Subcutaneous abdominal adipose tissue (tissue), 5 donors: ENCODE data around the gene RSPO3.
A peak's percentile ranks its signal among the peaks of the same experiment; 100 is the strongest.
"Not testable (repeated sequence)": the region's sequence is repeated elsewhere in the genome, so short reads cannot be mapped to it uniquely, and the experiment has no call there.

Experiments
- H3K27ac ChIP-seq: one replicate; pipeline ENCODE4 v1.7.0; 2013; ENCODE audit warnings: low read depth, mild to moderate bottlenecking, inconsistent platforms, low read length, moderate library complexity
- H3K27me3 ChIP-seq, 5 donors: one replicate each; pipeline ENCODE4 v1.7.0; 2013; ENCODE audit warnings: low read length in 5 of 5, inconsistent platforms in 1 of 5; ENCODE audit not compliant: control insufficient read depth in 5 of 5, insufficient read depth in 4 of 5
- H3K36me3 ChIP-seq, 5 donors: one replicate each; pipeline ENCODE4 v1.7.0; 2013; ENCODE audit warnings: low read length in 5 of 5; ENCODE audit not compliant: control insufficient read depth in 5 of 5, insufficient read depth in 5 of 5
- H3K4me1 ChIP-seq, 5 donors: one replicate each; pipeline ENCODE4 v1.7.0; 2013; ENCODE audit warnings: low read length in 5 of 5, mild to moderate bottlenecking in 3 of 5, moderate library complexity in 1 of 5; ENCODE audit not compliant: control insufficient read depth in 5 of 5, insufficient read depth in 5 of 5
- H3K4me3 ChIP-seq, 5 donors: one replicate each; pipeline ENCODE4 v1.7.0; 2013; ENCODE audit warnings: low read length in 5 of 5, low read depth in 1 of 5
- H3K9ac ChIP-seq, 5 donors: one replicate each; pipeline ENCODE4 v1.7.0; 2013; ENCODE audit warnings: low read length in 5 of 5, mild to moderate bottlenecking in 4 of 5, moderate library complexity in 3 of 5
- H3K9me3 ChIP-seq, 5 donors: one replicate each; pipeline ENCODE4 v1.7.0; 2013; ENCODE audit warnings: low read length in 5 of 5; ENCODE audit not compliant: control insufficient read depth in 5 of 5
- donor health status: healthy.
- donor health status: healthy.
- donor health status: healthy.
- donor health status: healthy.
- donor health status: healthy.

RSPO3 gene

GRCh38 chr6:127083963-127084310, 34.5 kb upstream of the RSPO3 start:
- peaks cover 0 to 27% (median 6%) of the 10 kb centered on the region in 5 donors for H3K4me1 ChIP-seq
- no peak overlapping the region for H3K9ac ChIP-seq
- H3K27me3 ChIP-seq: no peaks in the 10 kb centered on the region
- no peak overlapping the region for H3K27ac ChIP-seq
- H3K9me3 ChIP-seq: no peaks in the 10 kb centered on the region
- no peaks in the 10 kb centered on the region for H3K36me3 ChIP-seq
- no peak overlapping the region for H3K4me3 ChIP-seq

DNA sequence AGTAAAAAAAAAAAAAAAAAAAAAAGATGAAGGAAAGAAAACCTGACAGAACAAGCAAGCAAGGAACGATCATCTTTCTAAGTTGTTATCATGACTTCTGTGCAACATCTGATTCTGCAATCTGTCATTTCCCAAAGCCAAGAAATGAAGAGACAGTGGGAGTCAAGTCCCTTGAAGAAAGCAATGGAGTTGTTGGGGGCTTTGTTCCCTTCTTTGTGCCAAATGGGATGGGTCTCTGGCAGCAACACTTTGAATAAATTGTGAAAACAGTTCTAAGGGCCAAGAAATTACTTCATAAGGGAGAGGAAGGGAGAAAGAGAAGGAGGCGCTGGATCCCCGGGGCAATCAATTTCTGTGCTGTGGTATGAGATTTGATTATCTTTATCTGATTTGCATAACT, 33.3 kb upstream of the RSPO3 start:
- H3K36me3 ChIP-seq: no peaks in the 10 kb centered on the region

GRCh38 chr6:127090051-127090450, 28.4 kb upstream of the RSPO3 start:
- H3K27ac ChIP-seq: no peak overlapping the region
- H3K4me3 ChIP-seq: no peak overlapping the region
- H3K36me3 ChIP-seq: no peaks in the 10 kb centered on the region
- H3K9ac ChIP-seq: no peak overlapping the region
- no peaks in the 10 kb centered on the region for H3K27me3 ChIP-seq
- no peaks in the 10 kb centered on the region for H3K9me3 ChIP-seq
- H3K4me1 ChIP-seq: peaks cover 0 to 19% (median 3%) of the 10 kb centered on the region in 5 donors

More for the DNA sequence above, 33.3 kb upstream of the RSPO3 start:
- Histone ChIP-seq H3K4me1 (peaks cover 0 to 27% (median 6%) of the 10 kb centered on the region in 5 donors), H3K9me3 (no peaks in the 10 kb centered on the region), H3K27ac (no peak overlapping the region), H3K4me3 (peak overlapping the region in 1 of 5 donors; percentile 9), H3K27me3 (no peaks in the 10 kb centered on the region), H3K9ac (no peak overlapping the region)

- no peaks in the 10 kb centered on the region for H3K36me3 ChIP-seq
- H3K27ac ChIP-seq: no peak overlapping the region
- no peak overlapping the region for H3K4me3 ChIP-seq
- H3K4me1 ChIP-seq: no peaks in the 10 kb centered on the region
- no peaks in the 10 kb centered on the region for H3K9me3 ChIP-seq
- H3K27me3 ChIP-seq: no peaks in the 10 kb centered on the region
- no peak overlapping the region for H3K9ac ChIP-seq
These were observed 26.0 kb upstream of the RSPO3 start for GRCh38 chr6:127092466-127092865.

GRCh38 chr6:127094791-127095190, 23.7 kb upstream of the RSPO3 start:
- H3K4me3 ChIP-seq: no peak overlapping the region
- no peaks in the 10 kb centered on the region for H3K4me1 ChIP-seq
- H3K9me3 ChIP-seq: no peaks in the 10 kb centered on the region
- no peak overlapping the region for H3K9ac ChIP-seq
- H3K36me3 ChIP-seq: no peaks in the 10 kb centered on the region
- H3K27ac ChIP-seq: no peak overlapping the region
- no peaks in the 10 kb centered on the region for H3K27me3 ChIP-seq

DNA sequence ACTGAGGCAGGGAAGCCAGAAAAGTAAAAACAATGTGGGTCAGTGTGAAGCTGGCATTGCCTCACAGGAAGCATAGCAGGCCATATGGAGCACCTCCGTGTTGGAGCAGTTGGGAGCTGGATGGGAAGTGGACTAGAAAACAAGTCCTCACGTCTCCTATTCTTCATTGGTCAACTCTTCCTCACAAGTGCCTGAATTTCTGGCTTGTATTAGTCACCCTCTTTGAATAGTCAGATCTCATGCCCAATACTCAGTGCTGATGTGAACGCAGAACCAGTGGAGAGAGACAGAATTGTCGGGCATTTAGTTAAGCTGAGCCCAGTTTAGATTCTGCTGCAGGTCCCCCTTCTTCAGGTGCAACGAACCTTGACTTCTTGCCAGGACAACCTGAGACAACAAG, 22.3 kb upstream of the RSPO3 start:
- Histone ChIP-seq H3K27me3 (no peaks in the 10 kb centered on the region), H3K9me3 (no peaks in the 10 kb centered on the region), H3K4me1 (no peaks in the 10 kb centered on the region), H3K9ac (no peak overlapping the region), H3K4me3 (no peak overlapping the region), H3K27ac (no peak overlapping the region), H3K36me3 (no peaks in the 10 kb centered on the region)

- H3K36me3 ChIP-seq, H3K27me3 ChIP-seq, H3K4me1 ChIP-seq, H3K27ac ChIP-seq, H3K4me3 ChIP-seq, H3K9ac ChIP-seq, H3K9me3 ChIP-seq: not testable (repeated sequence)
These were observed 21.0 kb upstream of the RSPO3 start for GRCh38 chr6:127097442-127097841.

GRCh38 chr6:127100510-127101140, 17.8 kb upstream of the RSPO3 start:
- Histone ChIP-seq H3K9me3 (no peaks in the 10 kb centered on the region), H3K4me1 (peaks cover 0 to 6% (median 0%) of the 10 kb centered on the region in 5 donors), H3K4me3 (no peak overlapping the region), H3K9ac (no peak overlapping the region), H3K27ac (no peak overlapping the region), H3K27me3 (no peaks in the 10 kb centered on the region), H3K36me3 (no peaks in the 10 kb centered on the region)

DNA sequence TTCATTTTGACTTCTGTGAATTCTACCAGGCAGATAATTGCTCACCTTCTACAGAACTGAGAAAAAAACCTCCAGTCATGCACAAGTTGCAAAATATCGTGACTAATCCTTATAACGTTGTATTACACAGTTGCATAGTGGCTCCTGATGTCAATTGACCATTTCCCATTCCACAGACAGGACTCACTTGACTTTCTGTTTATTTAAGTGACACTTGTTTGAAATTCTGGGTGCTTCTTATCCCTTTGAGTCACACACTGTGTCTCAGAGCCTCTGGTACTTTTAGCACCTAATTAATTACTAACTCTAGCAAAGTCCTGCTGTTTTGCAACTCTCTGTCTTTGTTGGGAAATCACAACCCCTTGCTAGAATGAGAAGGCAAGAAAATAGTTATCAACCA, 16.2 kb upstream of the RSPO3 start:
- Histone ChIP-seq H3K27ac (no peak overlapping the region), H3K9me3 (no peaks in the 10 kb centered on the region), H3K4me3 (no peak overlapping the region), H3K36me3 (no peaks in the 10 kb centered on the region), H3K4me1 (peaks cover 0 to 6% (median 0%) of the 10 kb centered on the region in 5 donors), H3K9ac (no peak overlapping the region), H3K27me3 (no peaks in the 10 kb centered on the region)

DNA sequence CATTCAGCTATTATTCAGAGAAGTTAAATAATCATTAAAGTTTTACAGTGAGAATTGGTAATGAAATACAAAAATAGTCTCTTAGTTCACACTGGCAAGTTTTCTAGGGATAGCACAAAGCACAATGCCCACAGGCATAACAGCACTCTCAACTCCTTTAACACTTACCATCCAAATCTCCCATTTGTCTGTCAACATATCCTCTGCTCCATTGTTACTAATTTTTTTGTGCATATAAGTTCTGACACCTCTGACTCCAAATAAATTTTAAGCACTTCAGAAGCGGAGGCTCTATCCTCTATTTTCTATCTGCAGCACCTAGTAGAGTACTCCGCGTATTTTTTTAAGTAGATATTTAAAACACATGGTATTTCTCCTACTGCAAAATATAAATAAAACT, 15.6 kb upstream of the RSPO3 start:
- Histone ChIP-seq H3K4me3 (no peak overlapping the region), H3K36me3 (no peaks in the 10 kb centered on the region), H3K27me3 (no peaks in the 10 kb centered on the region), H3K27ac (no peak overlapping the region), H3K9me3 (no peaks in the 10 kb centered on the region), H3K9ac (no peak overlapping the region), H3K4me1 (peaks cover 0 to 9% (median 0%) of the 10 kb centered on the region in 5 donors)

DNA sequence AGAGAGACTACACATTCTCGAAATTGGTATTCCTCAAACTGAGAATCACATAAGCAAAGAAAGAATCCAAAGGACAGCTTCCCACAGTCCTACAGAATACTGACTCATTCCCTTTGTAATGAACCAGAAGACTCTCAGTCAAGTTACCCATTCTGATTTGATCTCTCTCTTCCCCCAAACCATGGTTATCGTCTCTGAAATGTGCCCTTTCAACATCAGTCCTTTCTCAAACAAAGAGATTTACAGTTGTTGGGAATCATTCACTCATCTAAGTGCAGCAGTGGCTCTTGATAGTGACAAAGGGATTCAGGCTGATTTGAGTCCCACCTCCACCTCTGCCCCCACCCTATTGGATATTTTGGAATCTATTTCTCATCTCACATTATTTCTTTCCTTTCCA, 15.0 kb upstream of the RSPO3 start:
- Histone ChIP-seq H3K4me1 (peaks cover 0 to 9% (median 0%) of the 10 kb centered on the region in 5 donors), H3K9ac (no peak overlapping the region), H3K27me3 (no peaks in the 10 kb centered on the region), H3K36me3 (no peaks in the 10 kb centered on the region), H3K9me3 (no peaks in the 10 kb centered on the region), H3K4me3 (no peak overlapping the region), H3K27ac (no peak overlapping the region)
